Brain pericyte (primary cell): ENCODE data around the gene ZC3H8.

ENCODE experiments used
- DNase-seq: peaks from one replicate; pipeline ENCODE4 v3.0.0-alpha.2; 2012; ENCODE audit warnings: low read depth, low spot score

ZC3H8 gene

GRCh38 chr2:112164876-112165275 lies 90.0 kb downstream of the ZC3H8 start:
- no peak for DNase-seq

- no peak for DNase-seq
These were observed 91.3 kb downstream of the ZC3H8 start for GRCh38 chr2:112163541-112163981.

- DNase-seq = no peak
These were observed 91.9 kb downstream of the ZC3H8 start for GRCh38 chr2:112162956-112163355.

GRCh38 chr2:112162341-112162740 lies 92.5 kb downstream of the ZC3H8 start:
- DNase-seq = no peak
